EH (cell line): ENCODE results near the gene TSHZ2.
"Not testable (repeated sequence)": the region's sequence is repeated elsewhere in the genome, so short reads cannot be mapped to it uniquely, and the experiment has no call there.

Experiments
- DNase-seq: peaks from one replicate; pipeline ENCODE4 v3.0.0-alpha.2; 2015; ENCODE audit warnings: low read depth

Gene TSHZ2

DNA sequence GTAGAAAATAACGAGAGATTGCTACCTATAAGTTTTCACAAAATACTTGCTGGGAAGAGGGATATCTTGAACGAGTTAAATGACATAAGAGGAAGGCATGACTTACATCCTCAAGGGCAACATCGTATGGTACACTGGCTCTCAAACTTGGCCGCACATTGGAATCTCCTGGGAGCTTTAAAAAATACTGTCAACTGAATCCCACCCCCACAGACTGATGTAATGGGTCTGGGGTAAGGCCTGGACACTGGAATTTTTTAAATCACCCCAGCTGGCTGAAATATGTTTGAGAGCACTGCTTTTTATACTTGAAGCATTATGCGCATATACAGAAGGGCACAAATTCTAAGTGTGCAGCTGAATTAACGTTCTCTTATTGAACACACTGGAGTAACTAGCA is 8.0 kb upstream of the TSHZ2 start:
- DNase-seq, result no peak

DNA sequence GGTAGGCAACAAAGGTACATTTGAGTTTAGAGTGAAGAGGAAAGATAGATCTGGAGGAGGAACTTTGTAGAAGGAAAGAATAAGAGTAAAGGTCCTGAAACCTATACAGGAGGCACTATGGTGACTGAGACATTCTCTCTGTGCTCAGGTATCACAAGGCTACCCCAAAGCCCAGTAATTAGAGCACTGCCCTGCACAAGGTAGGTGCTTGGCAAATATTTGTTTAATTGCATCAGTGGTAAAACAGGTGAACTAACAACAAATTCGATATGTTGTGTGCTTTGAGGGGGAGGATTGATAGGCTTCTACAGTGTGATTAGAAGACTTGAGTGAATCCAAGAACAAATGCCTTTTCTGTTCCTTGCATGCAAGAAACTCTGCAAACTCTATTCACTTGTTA is 6.8 kb upstream of the TSHZ2 start:
- no peak for DNase-seq

DNA sequence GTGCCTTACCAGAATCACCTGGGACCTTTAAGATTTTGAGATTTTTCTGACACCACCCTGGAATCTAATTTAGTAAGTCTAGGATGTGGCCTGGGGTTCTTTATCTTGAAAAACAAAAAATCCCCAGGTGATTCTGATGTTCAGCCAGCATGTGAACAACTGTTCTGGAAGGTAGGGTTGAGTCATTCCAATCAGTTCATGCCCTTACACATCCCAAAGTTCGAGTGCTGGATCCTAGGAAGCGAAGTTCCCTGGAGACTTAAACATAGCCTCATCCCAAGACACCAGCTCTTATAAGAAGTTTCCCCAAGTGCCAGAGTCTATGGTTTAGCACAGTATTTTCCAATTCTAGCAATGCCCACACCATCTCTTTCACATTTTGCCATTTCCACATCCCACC is 6.3 kb upstream of the TSHZ2 start:
- DNase-seq, result no peak

DNA sequence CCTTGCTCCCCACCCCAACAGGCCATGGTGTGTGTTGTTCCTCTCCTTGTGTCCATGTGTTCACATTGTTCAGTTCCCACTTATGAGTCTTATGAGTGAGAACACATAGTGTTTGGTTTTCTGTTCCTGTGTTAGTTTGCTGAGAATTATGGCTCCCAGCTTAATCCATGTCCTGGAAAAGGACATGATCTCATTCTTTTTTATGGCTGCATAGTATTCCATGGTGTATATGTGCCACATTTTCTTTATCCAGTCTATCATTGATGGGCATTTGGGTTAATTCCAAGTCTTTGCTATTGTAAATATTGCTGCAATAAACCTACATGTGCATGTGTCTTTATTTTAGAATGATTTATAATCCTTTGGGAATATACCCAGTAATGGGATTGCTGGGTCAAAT is 5.6 kb upstream of the TSHZ2 start:
- not testable (repeated sequence) for DNase-seq

DNA sequence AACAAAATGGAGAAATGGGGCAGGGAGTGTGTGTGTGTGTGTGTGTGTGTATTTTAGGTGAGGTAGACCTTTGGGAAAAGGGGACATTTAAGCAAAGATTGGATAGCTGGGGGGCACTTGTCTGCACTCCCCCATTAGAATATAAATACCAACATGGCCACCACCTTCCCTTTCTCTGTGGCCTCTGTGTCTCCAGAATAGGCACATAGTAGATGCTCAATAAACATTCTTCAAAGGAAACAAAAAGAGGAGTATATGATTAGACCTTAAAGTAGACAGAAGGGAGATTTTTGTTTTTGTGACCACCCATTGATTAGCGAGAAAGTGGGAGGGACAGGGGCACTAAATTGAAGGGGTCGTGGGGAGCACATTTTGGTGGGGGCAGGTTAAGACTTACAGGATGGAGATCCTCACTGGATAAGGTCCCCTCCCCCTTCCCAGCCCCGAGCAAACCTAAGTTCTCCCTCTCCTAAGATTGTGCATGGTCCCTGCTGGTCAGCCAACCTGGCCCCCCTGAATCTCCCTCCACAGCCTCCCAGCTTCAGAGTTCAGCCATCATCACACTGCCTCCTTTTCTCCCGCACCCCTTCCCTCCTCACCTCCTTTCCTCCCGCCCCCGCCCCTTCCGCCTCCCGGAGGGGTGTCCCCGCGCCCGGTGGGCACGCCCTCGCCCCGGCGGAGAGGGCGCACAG is 514 bp upstream of the TSHZ2 start:
- no peak for DNase-seq

DNA sequence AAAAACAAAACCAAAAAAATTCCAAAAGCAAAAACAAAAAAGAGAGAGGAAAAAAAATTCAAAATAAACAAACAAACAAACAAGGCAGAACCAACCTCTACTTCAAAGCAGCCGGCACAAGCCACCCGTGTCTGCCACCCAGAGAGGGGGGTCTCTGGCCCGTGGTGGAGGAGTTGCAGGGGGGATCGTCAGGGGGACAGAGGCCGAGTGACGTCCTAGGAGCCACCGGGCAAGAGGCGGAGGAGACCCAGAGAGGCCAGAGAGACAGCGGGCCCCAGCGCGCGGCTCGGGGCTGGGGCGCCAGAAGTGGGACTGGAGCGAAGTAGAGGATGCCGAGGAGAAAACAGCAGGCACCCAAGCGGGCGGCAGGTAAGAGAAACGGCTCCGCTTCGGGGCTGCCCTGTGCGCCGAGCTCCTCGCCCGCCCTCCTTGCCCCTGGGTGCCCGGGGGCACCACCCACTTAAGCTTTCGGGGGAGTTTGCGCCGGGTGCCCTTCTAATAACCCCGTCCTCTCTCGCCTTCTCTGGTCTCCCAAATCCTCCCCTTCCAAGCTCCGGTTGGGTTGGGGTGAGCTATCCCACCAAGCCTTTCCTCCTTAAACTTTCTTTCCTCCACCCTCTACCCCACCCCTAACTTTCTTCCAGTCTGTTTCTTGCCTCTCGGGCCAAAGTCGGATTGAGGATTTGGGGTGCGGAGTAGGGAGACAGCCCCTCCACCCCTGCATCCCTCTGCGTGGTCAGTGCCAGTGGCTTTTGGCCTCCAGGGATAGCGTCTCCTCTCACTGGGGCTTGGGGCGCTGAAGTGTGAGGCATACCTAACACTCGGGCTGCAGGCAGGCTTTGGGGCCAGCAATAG is 1.0 kb downstream of the TSHZ2 start:
- DNase-seq, result no peak

DNA sequence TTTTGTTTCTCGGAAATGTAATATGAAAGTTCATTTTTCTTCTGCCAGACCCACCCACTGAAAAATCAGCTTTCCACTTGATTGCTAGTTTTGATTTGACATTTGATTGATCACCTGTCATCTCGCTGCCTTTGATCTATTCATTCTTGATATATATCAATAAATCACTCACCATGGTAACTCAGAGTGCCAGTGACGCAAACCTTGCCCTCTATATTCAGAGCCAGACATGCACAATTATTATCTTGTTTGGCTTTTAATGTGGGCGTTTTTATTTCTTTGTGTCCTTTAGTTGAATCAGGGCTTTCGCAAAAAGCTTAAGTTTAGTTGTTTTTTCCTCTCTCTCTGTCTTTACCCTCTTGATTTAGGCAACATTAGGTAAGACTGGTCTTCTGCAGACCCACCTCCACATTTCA is 2.0 kb downstream of the TSHZ2 start:
- no peak for DNase-seq

DNA sequence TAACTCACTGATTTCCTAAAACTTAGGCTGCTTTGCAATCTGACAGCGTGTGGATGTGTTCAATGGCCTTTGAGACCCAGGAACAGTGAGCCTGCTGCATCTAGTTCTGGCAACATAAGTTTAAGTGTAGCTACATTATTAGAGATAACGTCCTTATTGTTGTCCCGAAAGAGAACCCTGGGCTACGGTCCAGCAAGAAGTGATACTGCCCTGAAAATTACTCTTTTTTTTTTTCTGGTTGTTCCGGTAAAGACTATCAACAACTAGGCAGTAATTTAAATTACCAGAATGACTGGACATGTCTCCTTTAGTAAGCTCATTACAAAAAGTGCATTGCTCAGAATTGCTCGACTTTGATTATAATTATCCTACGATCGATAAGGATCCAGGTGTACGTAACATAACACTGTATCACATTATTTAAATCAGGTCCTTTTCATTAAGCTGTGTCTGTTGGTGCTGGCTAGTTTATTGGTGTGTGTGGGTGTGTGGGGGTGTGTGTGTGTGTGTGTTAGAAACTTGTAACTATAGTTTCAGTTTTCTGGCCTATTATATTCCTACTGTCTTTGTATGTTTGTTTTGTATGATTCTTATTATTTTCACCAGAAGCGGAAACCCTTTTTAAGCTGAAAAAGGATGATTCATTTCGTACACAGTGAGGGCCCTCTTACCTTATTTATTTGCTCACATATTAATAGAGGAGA is 3.0 kb downstream of the TSHZ2 start:
- no peak for DNase-seq

DNA sequence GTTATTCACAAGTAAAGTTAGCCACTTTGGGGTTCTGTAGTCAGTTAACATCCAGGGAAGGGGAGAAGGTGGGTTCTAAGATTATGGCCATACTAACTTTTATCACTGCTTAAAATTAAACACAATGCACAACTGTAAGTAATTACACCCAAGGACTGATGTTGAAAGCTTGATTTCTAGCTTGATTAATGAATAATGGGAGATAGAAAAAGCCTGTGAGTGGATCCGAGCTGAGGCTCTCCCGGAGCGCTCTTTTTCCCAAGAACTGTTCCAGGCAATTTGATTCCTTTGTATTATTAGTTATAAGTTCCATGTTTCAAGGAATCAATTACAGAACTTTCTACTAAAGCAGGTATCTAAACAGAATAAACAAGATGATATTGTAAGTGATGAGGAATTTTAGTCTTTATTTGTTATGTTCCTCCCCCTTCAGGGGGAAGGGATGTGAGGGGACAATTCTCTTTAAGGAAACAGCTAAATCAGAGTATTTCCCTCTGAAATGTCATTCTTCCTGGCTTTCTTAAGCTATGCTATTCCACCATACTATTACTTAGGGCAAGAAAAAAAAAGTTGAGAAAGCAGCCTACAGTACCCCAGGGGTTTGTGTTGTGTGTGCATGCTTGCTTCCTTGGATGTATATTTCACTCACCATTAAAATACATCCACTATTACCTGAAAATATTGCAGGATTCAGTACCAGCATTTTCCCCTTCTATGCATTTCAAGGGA is 3.8 kb downstream of the TSHZ2 start:
- no peak for DNase-seq

DNA sequence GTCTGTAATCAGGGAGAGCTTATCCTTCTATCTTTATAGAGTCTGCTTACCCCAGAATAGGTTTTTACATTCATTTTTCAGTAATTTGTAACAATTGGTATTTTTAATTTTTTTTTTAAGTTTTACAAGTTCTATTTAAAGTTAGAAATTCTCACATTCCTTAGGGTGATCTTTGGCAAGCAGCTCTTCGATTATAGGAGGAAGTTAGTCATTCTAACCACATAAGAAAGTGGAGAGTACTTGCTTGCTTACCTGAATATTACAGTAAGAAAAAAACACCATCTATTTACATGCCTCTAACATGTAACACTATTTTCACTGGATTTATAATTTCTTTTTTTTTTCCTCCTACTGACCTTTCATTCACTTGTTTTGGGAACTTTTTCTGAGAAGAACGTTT is 6.7 kb downstream of the TSHZ2 start:
- DNase-seq, result no peak

DNA sequence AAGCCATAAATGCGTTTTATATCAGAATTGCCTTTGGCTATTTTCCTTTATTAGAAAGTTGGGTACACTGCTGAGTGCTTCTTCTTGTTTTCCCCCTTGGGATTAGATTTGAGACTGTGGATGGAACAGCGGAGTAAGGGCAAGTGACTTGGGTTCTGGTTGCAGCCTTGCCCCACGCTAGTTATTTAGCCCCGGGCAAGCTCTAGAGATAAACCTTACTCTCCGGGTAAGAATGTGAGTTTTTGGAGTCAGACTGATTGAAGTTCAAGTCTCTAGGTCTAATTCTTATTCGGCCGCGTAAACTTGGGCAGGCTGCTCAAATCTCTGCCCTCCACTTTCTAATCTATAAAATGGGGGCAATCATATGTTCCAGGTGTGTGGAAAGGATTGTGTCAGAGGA is 8.9 kb downstream of the TSHZ2 start:
- no peak for DNase-seq

DNA sequence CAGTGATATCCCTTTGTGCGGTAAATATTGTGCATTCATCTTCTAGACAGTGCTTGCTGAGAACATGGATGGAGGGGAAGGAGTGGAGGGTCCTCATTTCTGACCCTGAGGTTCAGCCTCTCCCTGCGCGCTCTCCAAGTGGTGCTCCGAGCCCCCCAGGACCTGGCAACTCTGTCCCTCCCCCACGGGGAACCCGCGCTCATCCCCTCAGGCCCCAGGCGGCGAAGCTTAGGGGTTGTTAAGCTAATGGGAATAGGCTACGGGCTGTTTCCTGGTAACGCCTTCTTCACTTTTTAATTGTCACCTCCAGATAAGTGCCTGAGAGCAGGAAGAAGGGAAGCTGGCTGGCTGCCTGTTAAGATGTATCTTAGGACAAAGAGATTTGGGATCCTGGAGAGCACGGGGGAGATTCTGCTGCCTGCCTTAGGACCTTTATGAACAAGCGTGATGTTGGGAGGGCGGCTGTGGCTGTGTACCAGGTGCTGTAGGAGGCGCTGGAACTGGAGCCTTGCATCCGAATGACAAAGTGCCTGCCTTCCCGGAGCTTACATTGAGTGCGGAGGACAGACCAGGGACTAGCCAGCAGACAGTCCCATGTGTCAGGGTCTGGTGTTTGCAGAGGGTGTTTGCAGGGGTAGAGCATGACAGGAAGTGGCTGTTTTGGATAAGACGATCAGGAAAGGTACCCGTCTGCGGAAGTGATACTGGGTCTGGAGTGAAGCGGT is 11.7 kb downstream of the TSHZ2 start:
- no peak for DNase-seq

DNA sequence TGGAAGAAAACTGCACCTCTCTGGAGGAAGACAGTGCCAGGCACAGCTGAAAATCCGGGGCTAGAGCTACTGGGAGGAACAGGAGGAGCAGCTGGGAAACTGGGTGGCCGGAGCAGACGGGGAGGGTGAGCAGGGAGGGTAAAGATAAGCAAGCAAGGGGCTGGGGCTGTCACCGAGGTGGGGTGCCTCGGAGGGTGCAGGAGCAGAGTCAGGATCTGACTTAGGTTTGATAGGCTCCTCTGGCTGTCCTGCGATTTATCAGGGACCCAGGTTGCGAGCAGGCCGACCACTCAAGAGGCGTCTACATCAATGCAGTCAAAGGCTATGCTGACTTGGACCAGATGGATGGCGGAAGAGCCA is 12.3 kb downstream of the TSHZ2 start:
- DNase-seq, result no peak

DNA sequence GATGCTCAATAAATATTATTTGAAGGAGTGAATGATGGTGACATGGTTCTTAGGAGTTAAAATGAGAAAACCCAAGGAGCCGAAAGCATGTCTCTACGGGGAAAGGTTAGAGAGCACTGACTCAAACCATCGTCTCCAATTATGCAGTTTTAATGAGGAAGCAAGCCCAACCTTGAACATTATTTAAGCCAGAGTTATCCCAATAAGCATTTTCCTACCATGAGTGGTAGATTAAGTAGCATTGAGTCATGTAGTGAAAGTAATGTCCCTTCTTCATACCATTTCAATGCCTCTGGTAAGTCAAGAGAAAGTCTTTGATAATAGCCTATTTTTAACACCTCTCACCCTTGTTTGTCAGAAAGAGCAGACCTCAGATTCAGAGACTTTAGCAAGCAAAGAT is 13.5 kb downstream of the TSHZ2 start:
- DNase-seq, result no peak

DNA sequence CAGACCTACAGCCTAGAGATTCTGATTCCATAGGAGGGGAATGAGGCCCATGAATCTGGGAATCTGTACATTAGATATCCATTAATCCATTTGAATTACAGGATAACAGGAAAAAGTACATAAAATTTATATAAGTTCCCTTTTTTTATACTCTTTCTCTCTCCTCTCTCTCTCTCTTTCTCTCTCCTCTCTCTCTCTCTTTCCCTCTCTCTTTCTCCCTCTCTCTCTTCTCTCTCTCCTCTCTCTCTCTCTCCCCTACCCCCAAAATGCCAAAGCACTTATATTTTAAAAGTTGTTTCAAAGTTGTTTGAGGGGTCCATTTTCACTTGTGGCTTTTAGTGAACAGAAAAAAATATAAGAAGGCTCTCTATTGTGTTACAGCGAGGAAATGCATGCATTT is 15.1 kb downstream of the TSHZ2 start:
- DNase-seq, result no peak

DNA sequence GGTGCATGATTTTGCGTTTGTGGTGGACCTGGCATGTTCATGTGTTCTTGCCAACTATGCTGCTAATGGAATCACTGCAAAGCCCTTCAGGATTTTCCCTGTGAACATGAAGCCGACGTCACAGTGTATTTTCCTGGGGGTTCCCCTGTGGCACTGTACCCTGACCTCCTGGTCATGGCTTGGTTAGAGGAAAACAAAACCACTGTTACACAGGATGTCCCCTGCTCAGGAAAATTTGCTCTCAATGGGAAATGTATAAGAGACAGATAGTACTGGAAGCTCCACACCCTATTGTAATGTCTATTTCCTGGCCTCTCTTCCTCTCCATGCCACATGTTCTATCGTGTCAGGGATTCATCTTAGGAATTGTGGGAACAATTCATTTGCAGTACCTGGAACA is 19.7 kb downstream of the TSHZ2 start:
- DNase-seq, result no peak

DNA sequence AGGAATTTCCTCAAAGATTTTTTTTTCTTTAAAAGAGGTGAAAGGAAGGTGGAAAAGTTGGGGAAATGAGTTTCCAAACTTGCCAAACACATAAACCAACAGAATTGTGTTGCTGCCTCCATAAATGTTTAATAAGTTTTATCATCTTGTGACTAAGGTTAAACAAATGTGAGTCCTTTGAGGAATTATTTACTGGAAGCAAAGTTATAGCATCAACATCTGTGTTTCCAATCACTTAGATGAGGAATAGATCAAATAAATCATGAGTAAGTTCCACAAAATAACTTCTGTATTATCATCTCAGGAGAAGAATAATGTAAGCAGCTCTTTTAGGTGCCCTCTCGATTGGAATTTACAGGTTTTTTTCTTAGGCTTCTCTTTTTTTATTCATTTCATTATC is 20.5 kb downstream of the TSHZ2 start:
- no peak for DNase-seq

DNA sequence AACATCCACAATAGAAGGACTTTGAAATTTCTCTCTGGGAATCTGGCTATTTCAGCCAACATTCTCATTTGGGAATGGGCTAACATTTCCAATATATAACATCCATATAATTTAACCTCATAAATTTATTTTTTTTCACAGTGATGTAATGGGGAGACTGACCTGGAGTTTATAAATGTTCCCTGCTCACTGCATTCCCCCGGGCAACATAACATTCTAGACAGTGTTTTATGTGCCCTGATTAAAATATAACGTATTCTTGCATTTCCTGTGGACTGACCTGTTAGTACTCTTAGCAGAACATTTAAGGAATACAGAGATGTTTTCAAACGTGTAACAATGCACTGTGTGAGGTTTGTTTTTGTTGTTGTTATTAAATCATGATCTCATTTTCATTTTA is 20.9 kb downstream of the TSHZ2 start:
- no peak for DNase-seq

DNA sequence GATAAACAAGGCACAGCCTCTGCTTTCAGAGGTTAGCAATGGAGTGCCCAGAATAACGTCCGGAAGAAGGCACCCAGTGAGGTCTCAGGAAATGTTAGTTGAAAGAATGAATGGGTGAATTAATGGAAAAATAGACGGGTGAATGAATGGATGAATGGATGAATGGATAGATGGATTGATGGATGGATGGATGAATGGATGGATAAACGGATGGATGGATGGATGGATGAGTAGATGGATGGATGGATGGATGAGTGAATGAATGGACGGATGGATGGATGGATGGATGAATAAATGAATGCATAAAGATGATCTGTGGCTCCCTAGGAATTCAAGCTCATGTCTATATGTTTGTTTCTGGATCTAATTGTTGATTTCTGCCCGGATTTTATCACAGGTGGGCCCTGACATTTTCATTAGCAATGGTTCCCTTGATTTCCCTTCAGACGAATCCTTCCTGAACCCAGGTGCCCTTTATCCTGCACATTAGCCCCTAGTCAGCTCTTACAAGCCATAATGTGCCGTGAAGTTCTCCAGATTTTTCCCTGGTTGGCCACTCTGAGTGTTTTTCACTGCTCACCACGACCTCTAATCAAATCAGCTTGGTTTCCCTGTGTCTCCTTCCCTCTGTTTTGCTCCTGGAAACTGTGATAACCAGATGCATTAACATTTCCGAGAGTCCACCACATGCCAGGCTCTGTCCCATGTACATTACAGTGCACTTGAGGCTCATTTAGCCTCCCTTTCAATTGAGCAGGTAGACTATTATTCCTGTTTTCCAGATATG is 22.2 kb downstream of the TSHZ2 start:
- no peak for DNase-seq

DNA sequence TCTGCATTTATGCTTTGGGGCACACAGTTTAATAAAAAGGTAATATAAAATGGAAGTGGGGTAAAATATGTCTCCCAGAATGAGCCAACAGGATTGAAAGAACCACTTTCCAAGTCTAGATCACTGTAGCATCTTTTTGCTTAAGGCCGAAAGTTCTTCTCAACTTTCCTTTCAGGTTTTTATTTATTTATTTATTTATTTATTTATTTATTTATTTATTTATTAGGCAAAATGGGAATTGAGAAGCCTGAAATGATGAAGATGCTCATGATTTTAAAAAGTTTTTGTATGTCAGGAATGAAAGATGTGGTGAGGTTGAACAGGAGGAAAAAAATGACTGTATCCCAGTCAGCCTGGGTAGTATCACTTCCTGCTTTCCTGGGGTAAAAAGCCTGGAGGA is 24.0 kb downstream of the TSHZ2 start:
- no peak for DNase-seq

DNA sequence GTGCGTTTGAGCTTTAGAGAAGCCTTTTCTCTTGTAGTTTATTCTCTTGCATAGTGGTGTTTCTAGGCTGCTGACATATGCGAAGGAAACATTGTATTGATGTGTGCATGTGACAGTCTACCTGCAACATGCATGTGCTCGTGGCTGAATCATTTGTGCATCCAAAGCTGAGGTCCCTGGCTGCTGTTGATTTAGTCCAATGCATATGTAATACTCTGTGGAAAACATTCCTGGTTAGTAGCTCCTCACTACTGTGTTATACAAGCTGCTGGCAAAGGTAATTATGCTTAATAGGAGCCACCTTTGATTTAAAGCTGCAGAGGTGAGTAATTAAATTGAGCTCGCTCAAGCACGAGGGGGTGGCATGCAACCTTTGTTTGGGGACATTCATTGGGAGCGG is 24.5 kb downstream of the TSHZ2 start:
- no peak for DNase-seq
